Measurements from ENCODE around the gene PROCR.

PROCR gene

GRCh38 chr20:35171753-35172433 lies at the start of gene PROCR:
PROCR (plus strand) TSS chr20:35172072; CDS start chr20:35172155, 83 bp downstream.
- Histone ChIP-seq H3K27ac (ENCODE audit: low read depth, low read length) (peak within 1 kb of the TSS; percentile 82), H3K4me1 (ENCODE audit: control insufficient read depth in 5 of 5, insufficient read depth in 5 of 5, low read length in 5 of 5) (peaks cover 3 to 42% (median 30%) of the 10 kb centered on the region in 5 donors), H3K9me3 (ENCODE audit: control insufficient read depth in 5 of 5, low read length in 5 of 5) (no peaks in the 10 kb centered on the region), H3K9ac (ENCODE audit: low read length in 5 of 5) (peak within 1 kb of the TSS; percentile 14 to 66 (median 57)), H3K27me3 (ENCODE audit: control insufficient read depth in 5 of 5, insufficient read depth in 4 of 5, low read length in 5 of 5) (no peaks in the 10 kb centered on the region), H3K36me3 (ENCODE audit: control insufficient read depth in 5 of 5, insufficient read depth in 5 of 5, low read length in 5 of 5) (peaks cover 0 to 11% (median 9%) of the 10 kb centered on the region in 5 donors), H3K4me3 (ENCODE audit: low read depth in 1 of 5, low read length in 5 of 5) (peak within 1 kb of the TSS; percentile 36 to 79 (median 63))

DNA sequence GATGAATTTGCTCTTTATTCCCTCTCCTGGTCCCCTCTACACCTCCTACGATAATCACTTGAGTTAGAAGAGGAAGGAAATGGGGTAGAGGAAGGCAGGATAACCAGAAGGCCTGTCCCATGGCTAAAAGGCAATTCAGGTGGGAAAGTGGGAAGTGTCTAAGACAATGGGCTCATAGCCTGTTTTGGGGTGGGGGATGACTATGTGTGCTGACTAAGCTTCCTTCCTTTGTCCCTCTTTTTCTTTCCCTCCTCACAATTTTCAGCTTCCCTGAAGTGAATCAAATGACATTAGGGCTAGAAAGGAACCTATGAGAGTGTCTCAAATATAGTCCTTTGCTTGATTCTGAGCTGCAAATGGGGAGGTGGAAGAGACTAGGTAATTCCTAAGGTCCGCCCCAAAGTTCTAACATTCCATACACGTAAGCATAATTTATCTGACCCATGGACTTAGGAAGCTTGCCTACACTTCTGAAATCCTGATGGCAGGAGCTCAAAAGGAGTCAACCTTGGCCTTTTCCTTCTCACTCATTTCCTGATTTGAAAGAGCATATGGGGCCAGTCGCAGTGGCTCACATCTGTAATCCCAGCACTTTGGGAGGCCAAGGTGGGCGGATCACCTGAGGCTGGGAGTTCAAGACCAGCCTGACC lies 49.0 kb upstream of the PROCR start:
- Histone ChIP-seq H3K9ac (ENCODE audit: low read length in 5 of 5) (no peak overlapping the region), H3K4me1 (ENCODE audit: control insufficient read depth in 5 of 5, insufficient read depth in 5 of 5, low read length in 5 of 5) (peaks cover 0 to 3% (median under 1%) of the 10 kb centered on the region in 5 donors), H3K27ac (ENCODE audit: low read depth, low read length) (no peak overlapping the region), H3K4me3 (ENCODE audit: low read depth in 1 of 5, low read length in 5 of 5) (no peak overlapping the region), H3K9me3 (ENCODE audit: control insufficient read depth in 5 of 5, low read length in 5 of 5) (no peaks in the 10 kb centered on the region), H3K27me3 (ENCODE audit: control insufficient read depth in 5 of 5, insufficient read depth in 4 of 5, low read length in 5 of 5) (no peaks in the 10 kb centered on the region), H3K36me3 (ENCODE audit: control insufficient read depth in 5 of 5, insufficient read depth in 5 of 5, low read length in 5 of 5) (peaks cover 18 to 82% (median 64%) of the 10 kb centered on the region in 5 donors)

DNA sequence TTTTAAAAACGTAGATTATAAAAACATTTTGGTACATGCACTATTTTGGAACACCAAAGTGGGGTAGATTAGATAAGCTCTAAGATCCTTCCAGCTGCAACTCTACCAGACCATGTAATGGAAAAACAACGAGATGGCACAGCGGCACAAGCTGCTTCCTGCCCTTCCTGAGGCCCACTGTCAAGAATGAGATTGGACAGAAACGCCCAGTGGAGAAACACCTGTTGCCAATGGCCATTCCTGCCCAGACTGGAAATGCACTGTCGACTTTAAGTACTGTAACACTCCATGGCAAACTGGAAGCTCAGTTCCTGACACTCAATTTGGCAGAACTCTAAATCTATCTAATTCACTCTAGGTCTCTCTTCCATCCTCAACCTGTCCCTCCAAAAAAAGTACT lies 46.1 kb upstream of the PROCR start:
- H3K36me3 ChIP-seq (ENCODE audit: control insufficient read depth in 5 of 5, insufficient read depth in 5 of 5, low read length in 5 of 5), result peaks cover 26 to 75% (median 51%) of the 10 kb centered on the region in 5 donors
- no peak overlapping the region for H3K27ac ChIP-seq (ENCODE audit: low read depth, low read length)
- no peaks in the 10 kb centered on the region for H3K27me3 ChIP-seq (ENCODE audit: control insufficient read depth in 5 of 5, insufficient read depth in 4 of 5, low read length in 5 of 5)
- H3K4me3 ChIP-seq (ENCODE audit: low read depth in 1 of 5, low read length in 5 of 5), result no peak overlapping the region
- H3K9ac ChIP-seq (ENCODE audit: low read length in 5 of 5), result no peak overlapping the region
- no peaks in the 10 kb centered on the region for H3K4me1 ChIP-seq (ENCODE audit: control insufficient read depth in 5 of 5, insufficient read depth in 5 of 5, low read length in 5 of 5)
- H3K9me3 ChIP-seq (ENCODE audit: control insufficient read depth in 5 of 5, low read length in 5 of 5), result no peaks in the 10 kb centered on the region

- Histone ChIP-seq H3K4me3 (ENCODE audit: low read depth in 1 of 5, low read length in 5 of 5) (no peak overlapping the region), H3K36me3 (ENCODE audit: control insufficient read depth in 5 of 5, insufficient read depth in 5 of 5, low read length in 5 of 5) (peaks cover 20 to 76% (median 51%) of the 10 kb centered on the region in 5 donors), H3K27ac (ENCODE audit: low read depth, low read length) (no peak overlapping the region)
Observed at GRCh38 chr20:35129647-35130069, 42.2 kb upstream of the PROCR start.

DNA sequence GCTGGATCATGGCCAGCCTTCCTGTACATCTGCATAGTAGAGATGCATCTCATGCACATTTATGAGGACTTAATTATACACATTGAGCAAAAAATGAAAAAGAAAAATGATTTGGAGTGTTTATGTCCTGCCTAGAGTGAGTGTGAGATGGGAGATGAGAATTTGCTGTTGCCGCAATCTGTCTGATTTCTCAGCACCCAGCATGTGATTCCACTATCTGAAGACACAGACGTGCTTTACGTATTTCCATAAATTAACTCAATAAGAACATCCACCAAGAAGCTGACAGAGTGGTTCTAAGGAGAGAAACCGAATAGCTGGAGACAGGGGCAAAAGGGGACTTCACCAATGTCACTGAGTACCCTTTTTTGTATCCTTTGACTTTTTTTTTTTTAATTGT lies 39.9 kb upstream of the PROCR start:
- no peaks in the 10 kb centered on the region for H3K9me3 ChIP-seq (ENCODE audit: control insufficient read depth in 5 of 5, low read length in 5 of 5)
- peaks cover 4 to 23% (median 18%) of the 10 kb centered on the region in 5 donors for H3K4me1 ChIP-seq (ENCODE audit: control insufficient read depth in 5 of 5, insufficient read depth in 5 of 5, low read length in 5 of 5)
- no peak overlapping the region for H3K4me3 ChIP-seq (ENCODE audit: low read depth in 1 of 5, low read length in 5 of 5)
- peaks cover 20 to 69% (median 42%) of the 10 kb centered on the region in 5 donors for H3K36me3 ChIP-seq (ENCODE audit: control insufficient read depth in 5 of 5, insufficient read depth in 5 of 5, low read length in 5 of 5)
- H3K27ac ChIP-seq (ENCODE audit: low read depth, low read length), result no peak overlapping the region
- H3K27me3 ChIP-seq (ENCODE audit: control insufficient read depth in 5 of 5, insufficient read depth in 4 of 5, low read length in 5 of 5), result no peaks in the 10 kb centered on the region
- H3K9ac ChIP-seq (ENCODE audit: low read length in 5 of 5), result no peak overlapping the region

More at GRCh38 chr20:35129647-35130069, 42.2 kb upstream of the PROCR start:
- no peaks in the 10 kb centered on the region for H3K9me3 ChIP-seq (ENCODE audit: control insufficient read depth in 5 of 5, low read length in 5 of 5)
- H3K9ac ChIP-seq (ENCODE audit: low read length in 5 of 5), result no peak overlapping the region
- peaks cover 2 to 5% (median 5%) of the 10 kb centered on the region in 5 donors for H3K4me1 ChIP-seq (ENCODE audit: control insufficient read depth in 5 of 5, insufficient read depth in 5 of 5, low read length in 5 of 5)
- no peaks in the 10 kb centered on the region for H3K27me3 ChIP-seq (ENCODE audit: control insufficient read depth in 5 of 5, insufficient read depth in 4 of 5, low read length in 5 of 5)

GRCh38 chr20:35133031-35133430 lies 38.8 kb upstream of the PROCR start:
- H3K27me3 ChIP-seq (ENCODE audit: control insufficient read depth in 5 of 5, insufficient read depth in 4 of 5, low read length in 5 of 5), result no peaks in the 10 kb centered on the region
- peaks cover 4 to 23% (median 18%) of the 10 kb centered on the region in 5 donors for H3K4me1 ChIP-seq (ENCODE audit: control insufficient read depth in 5 of 5, insufficient read depth in 5 of 5, low read length in 5 of 5)
- H3K9ac ChIP-seq (ENCODE audit: low read length in 5 of 5), result no peak overlapping the region
- H3K9me3 ChIP-seq (ENCODE audit: control insufficient read depth in 5 of 5, low read length in 5 of 5), result no peaks in the 10 kb centered on the region
- H3K36me3 ChIP-seq (ENCODE audit: control insufficient read depth in 5 of 5, insufficient read depth in 5 of 5, low read length in 5 of 5), result peaks cover 13 to 69% (median 46%) of the 10 kb centered on the region in 5 donors
- no peak overlapping the region for H3K27ac ChIP-seq (ENCODE audit: low read depth, low read length)
- no peak overlapping the region for H3K4me3 ChIP-seq (ENCODE audit: low read depth in 1 of 5, low read length in 5 of 5)

DNA sequence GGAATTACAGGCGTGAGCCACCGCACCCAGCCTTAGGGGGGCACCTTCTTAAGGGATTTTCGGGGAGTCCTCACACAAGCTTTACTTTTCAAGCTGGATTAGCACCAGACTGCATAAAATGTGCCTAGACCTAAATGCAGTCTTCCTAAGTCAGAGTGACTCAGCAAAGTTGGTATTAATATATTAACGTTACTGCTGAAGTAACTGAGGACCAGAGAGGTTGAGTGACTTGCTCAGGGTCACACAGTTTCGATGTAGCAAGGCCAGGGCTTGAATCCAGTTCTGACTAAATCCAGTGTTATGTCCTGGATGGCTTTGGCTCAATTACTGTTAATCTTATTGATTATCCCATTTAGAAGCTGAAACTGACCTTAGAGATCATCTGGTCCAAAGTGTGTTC lies 38.1 kb upstream of the PROCR start:
- peaks cover 13 to 73% (median 50%) of the 10 kb centered on the region in 5 donors for H3K36me3 ChIP-seq (ENCODE audit: control insufficient read depth in 5 of 5, insufficient read depth in 5 of 5, low read length in 5 of 5)
- no peak overlapping the region for H3K9ac ChIP-seq (ENCODE audit: low read length in 5 of 5)
- peaks cover 4 to 23% (median 18%) of the 10 kb centered on the region in 5 donors for H3K4me1 ChIP-seq (ENCODE audit: control insufficient read depth in 5 of 5, insufficient read depth in 5 of 5, low read length in 5 of 5)
- no peaks in the 10 kb centered on the region for H3K9me3 ChIP-seq (ENCODE audit: control insufficient read depth in 5 of 5, low read length in 5 of 5)
- H3K27ac ChIP-seq (ENCODE audit: low read depth, low read length), result peak overlapping the region; percentile 81
- H3K4me3 ChIP-seq (ENCODE audit: low read depth in 1 of 5, low read length in 5 of 5), result no peak overlapping the region
- no peaks in the 10 kb centered on the region for H3K27me3 ChIP-seq (ENCODE audit: control insufficient read depth in 5 of 5, insufficient read depth in 4 of 5, low read length in 5 of 5)

DNA sequence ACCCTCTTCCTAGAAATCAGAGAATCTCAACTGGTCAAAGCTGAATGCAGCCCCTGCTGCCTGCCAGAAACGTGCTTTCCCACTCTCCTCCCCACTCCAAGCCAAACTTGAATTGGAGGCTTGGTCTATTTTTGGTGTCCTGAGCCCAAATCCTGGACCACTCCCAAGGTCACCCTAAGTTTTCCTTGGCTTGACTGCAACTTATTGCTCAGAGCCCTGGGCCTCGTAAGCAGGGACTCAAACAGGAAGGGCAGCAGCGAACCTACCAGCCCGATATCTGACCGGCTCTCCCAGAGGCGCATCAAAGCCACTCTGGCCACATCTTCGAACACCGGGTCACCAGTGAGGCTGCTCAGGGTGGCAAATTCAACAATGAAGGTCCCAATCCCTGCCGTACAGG lies 37.4 kb upstream of the PROCR start:
- peaks cover 4 to 23% (median 18%) of the 10 kb centered on the region in 5 donors for H3K4me1 ChIP-seq (ENCODE audit: control insufficient read depth in 5 of 5, insufficient read depth in 5 of 5, low read length in 5 of 5)
- peaks cover 13 to 72% (median 50%) of the 10 kb centered on the region in 5 donors for H3K36me3 ChIP-seq (ENCODE audit: control insufficient read depth in 5 of 5, insufficient read depth in 5 of 5, low read length in 5 of 5)
- peak overlapping the region in 2 of 5 donors; percentile 31 to 47 for H3K9ac ChIP-seq (ENCODE audit: low read length in 5 of 5)
- H3K27ac ChIP-seq (ENCODE audit: low read depth, low read length), result peak overlapping the region; percentile 81
- H3K27me3 ChIP-seq (ENCODE audit: control insufficient read depth in 5 of 5, insufficient read depth in 4 of 5, low read length in 5 of 5), result no peaks in the 10 kb centered on the region
- H3K9me3 ChIP-seq (ENCODE audit: control insufficient read depth in 5 of 5, low read length in 5 of 5), result no peaks in the 10 kb centered on the region
- peak overlapping the region in 1 of 5 donors; percentile 22 for H3K4me3 ChIP-seq (ENCODE audit: low read depth in 1 of 5, low read length in 5 of 5)

DNA sequence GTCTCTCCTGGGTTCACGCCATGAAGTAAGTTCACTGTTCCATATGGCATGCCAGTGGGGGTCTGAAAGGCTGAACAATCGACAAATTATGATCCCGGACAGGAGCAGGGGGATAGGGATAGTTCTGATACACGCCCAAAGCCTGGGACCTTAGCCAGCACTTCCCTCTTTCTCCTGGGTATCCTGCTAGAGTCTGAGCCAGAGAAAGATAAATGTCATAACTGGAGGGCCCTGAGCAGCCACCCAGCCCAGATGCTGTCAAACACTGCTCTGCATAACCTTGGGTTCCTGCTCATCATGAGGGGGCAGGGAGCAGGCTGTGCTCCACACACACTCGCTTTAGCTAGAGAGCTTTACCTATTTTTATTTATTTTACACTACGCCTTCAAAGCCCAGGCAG lies 37.0 kb upstream of the PROCR start:
- Histone ChIP-seq H3K36me3 (ENCODE audit: control insufficient read depth in 5 of 5, insufficient read depth in 5 of 5, low read length in 5 of 5) (peaks cover 8 to 68% (median 46%) of the 10 kb centered on the region in 5 donors), H3K9ac (ENCODE audit: low read length in 5 of 5) (peak overlapping the region in 3 of 5 donors; percentile 31 to 64 (median 47)), H3K4me1 (ENCODE audit: control insufficient read depth in 5 of 5, insufficient read depth in 5 of 5, low read length in 5 of 5) (peaks cover 4 to 23% (median 18%) of the 10 kb centered on the region in 5 donors), H3K27me3 (ENCODE audit: control insufficient read depth in 5 of 5, insufficient read depth in 4 of 5, low read length in 5 of 5) (no peaks in the 10 kb centered on the region), H3K9me3 (ENCODE audit: control insufficient read depth in 5 of 5, low read length in 5 of 5) (no peaks in the 10 kb centered on the region), H3K4me3 (ENCODE audit: low read depth in 1 of 5, low read length in 5 of 5) (peak overlapping the region in 2 of 5 donors; percentile 15 to 22), H3K27ac (ENCODE audit: low read depth, low read length) (peak overlapping the region; percentile 81)
